Stimulated activated CD8-positive, alpha-beta memory T cell treated with anti-CD3 and anti-CD28 coated beads, Interleukin-12 subunit alpha, Interleukin-12 subunit beta, amount 100 ng/mL, for 4 hours (primary cell): Measurements from ENCODE around the gene CD63.

Source experiments
- DNase-seq: peaks from one replicate; pipeline ENCODE4 v3.0.0-alpha.2; 2020; ENCODE audit warnings: low read depth

Gene CD63

GRCh38 chr12:55686366-55687010 lies 42.3 kb downstream of the CD63 start:
- no peak for DNase-seq

GRCh38 chr12:55685671-55686070 lies 43.1 kb downstream of the CD63 start:
- DNase-seq, result no peak

GRCh38 chr12:55684761-55685370 lies 43.9 kb downstream of the CD63 start:
- no peak for DNase-seq

GRCh38 chr12:55683676-55684075 lies 45.1 kb downstream of the CD63 start:
- no peak for DNase-seq

- no peak for DNase-seq
Measured at GRCh38 chr12:55682087-55682796, 46.6 kb downstream of the CD63 start.

GRCh38 chr12:55681142-55682077 lies 47.4 kb downstream of the CD63 start:
- no peak for DNase-seq

GRCh38 chr12:55679691-55680090 lies 49.1 kb downstream of the CD63 start:
- DNase-seq, result no peak

- no peak for DNase-seq
Measured at GRCh38 chr12:55676707-55677106, 52.1 kb downstream of the CD63 start.

GRCh38 chr12:55675666-55676065 lies 53.1 kb downstream of the CD63 start:
- DNase-seq, result no peak
